ENCODE results near the gene OR7G1.
"Not testable (repeated sequence)": the region's sequence is repeated elsewhere in the genome, so short reads cannot be mapped to it uniquely, and the experiment has no call there.

DNA sequence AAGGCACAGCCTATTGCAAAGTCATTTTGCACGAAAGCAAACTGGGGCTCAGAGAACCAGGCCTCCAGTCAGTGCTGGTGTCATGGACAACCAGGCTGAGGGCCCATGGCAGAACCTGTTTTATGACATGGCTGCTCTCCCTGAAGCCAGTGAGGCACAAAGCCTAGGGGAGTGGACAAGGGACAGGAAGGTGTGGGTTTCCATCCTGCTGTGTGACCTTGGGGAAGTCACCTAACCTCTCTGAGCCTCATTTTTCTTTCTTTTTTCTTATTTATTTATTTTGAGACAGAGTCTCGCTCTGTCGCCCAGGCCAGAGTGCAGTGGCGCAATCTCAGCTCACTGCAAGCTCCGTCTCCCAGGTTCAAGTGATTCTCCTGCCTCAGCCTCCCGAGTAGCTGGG, 43.8 kb downstream of the OR7G1 start:
- TF ChIP-seq, protein P1, sequence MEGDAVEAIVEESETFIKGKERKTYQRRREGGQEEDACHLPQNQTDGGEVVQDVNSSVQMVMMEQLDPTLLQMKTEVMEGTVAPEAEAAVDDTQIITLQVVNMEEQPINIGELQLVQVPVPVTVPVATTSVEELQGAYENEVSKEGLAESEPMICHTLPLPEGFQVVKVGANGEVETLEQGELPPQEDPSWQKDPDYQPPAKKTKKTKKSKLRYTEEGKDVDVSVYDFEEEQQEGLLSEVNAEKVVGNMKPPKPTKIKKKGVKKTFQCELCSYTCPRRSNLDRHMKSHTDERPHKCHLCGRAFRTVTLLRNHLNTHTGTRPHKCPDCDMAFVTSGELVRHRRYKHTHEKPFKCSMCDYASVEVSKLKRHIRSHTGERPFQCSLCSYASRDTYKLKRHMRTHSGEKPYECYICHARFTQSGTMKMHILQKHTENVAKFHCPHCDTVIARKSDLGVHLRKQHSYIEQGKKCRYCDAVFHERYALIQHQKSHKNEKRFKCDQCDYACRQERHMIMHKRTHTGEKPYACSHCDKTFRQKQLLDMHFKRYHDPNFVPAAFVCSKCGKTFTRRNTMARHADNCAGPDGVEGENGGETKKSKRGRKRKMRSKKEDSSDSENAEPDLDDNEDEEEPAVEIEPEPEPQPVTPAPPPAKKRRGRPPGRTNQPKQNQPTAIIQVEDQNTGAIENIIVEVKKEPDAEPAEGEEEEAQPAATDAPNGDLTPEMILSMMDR (IDR thresholded peaks at IDR 0.05): not testable (repeated sequence)
- not testable (repeated sequence) for TF ChIP-seq POLR2A (IDR thresholded peaks at IDR 0.05)
